ENCODE data around the gene SUPT3H. TPM values are rescaled to one million over a fixed set of nuclear protein-coding genes. Genes with fewer than 3 reads are reported as not detected.
A peak's percentile ranks its signal among the peaks of the same experiment; 100 is the strongest.

The SUPT3H gene
- total and polyA plus RNA-seq, 2 of the 13 experiments (the other 11 are each of a cell fraction or from before 2014, with no cell fraction given) = 11.9 to 36.1 TPM

- no peak for FAIRE-seq
- Histone ChIP-seq H3K9ac (ENCODE audit: insufficient read depth, low read depth, low read length) (no peak overlapping the region), H3K9me3 (ENCODE audit: low read length) (no peaks in the 10 kb centered on the region), H3K27ac (ENCODE audit: extremely low read length, insufficient read depth, low read length) (no peak overlapping the region), H3K4me3 (replicated peaks in 1 of 3; ENCODE audit: insufficient read depth in 1 of 3, low read depth in 2 of 3, low read length in 3 of 3) (no peak overlapping the region), H3K27me3 (ENCODE audit: control insufficient read depth in 1 of 2, insufficient read depth in 2 of 2, low read length in 2 of 2) (no peaks in the 10 kb centered on the region), H3K79me2 (ENCODE audit: insufficient read depth, low read length) (no peaks in the 10 kb centered on the region), H3K36me3 (replicated peaks in 1 of 2; ENCODE audit: control insufficient read depth in 1 of 2, insufficient read depth in 2 of 2, low read length in 2 of 2) (no peaks in the 10 kb centered on the region), H2AFZ (ENCODE audit: low read length) (no peak overlapping the region), H3K4me1 (ENCODE audit: insufficient read depth, low read length) (peaks cover 11% of the 10 kb centered on the region), H4K20me1 (ENCODE audit: insufficient read depth, low read length) (no peaks in the 10 kb centered on the region), H3K4me2 (ENCODE audit: low read depth, low read length) (peak overlapping the region; percentile 26; the same call in 1 of the 2 replicates)
- in situ Hi-C loops (cut with HindIII; ENCODE audit: extremely low pct_ligation_motif_present, low pct_unique_long_range_greater_than_20kb) = no loop called here
- ChIA-PET POLR2A (no interaction called here), CTCF (ENCODE audit: low intra/inter-chr PET ratio, low total read pairs) (no interaction called here)
- no TSS peak for BruUV-seq (replicated peaks)
- DNase-seq (ENCODE audit: low spot score) = no peak
- ATAC-seq = no peak
- TF ChIP-seq ZNF670 (CRISPR knock-in tag; IDR thresholded peaks at IDR 0.05; ENCODE audit: borderline replicate concordance) = 0 out of 2 replicates have a peak, but pooled peaks have one; percentile 30
- TF ChIP-seq NFE2L2 (IDR thresholded peaks at IDR 0.05; ENCODE audit: low read length) = no peak
- intact Hi-C loops (cut with micrococcal nuclease; ENCODE audit: unreplicated experiment) = no loop called here
These were observed 49.2 kb downstream of the SUPT3H start for GRCh38 chr6:45328523-45328922.

GRCh38 chr6:45327956-45328522 is 49.7 kb downstream of the SUPT3H start, which contains the start of gene RUNX2:
RUNX2 (plus strand) TSS chr6:45328330; CDS start chr6:45328727, 397 bp downstream.
- no peak within 1 kb of the TSS for H2AFZ ChIP-seq (ENCODE audit: low read length)
- FAIRE-seq = no peak
- 81% methylated on average over 5 of the region's 5 CpGs for WGBS (ENCODE audit: low lambda C conversion rate)

More at GRCh38 chr6:45327956-45328522, 49.7 kb downstream of the SUPT3H start, which contains the start of gene RUNX2:
- Histone ChIP-seq H3K27me3 (ENCODE audit: control insufficient read depth in 1 of 2, insufficient read depth in 2 of 2, low read length in 2 of 2) (no peaks in the 10 kb centered on the region), H3K79me2 (ENCODE audit: insufficient read depth, low read length) (no peaks in the 10 kb centered on the region), H3K27ac (ENCODE audit: extremely low read length, insufficient read depth, low read length) (no peak within 1 kb of the TSS), H3K4me1 (ENCODE audit: insufficient read depth, low read length) (peaks cover 11% of the 10 kb centered on the region), H3K36me3 (replicated peaks in 1 of 2; ENCODE audit: control insufficient read depth in 1 of 2, insufficient read depth in 2 of 2, low read length in 2 of 2) (no peaks in the 10 kb centered on the region), H3K9ac (ENCODE audit: insufficient read depth, low read depth, low read length) (no peak within 1 kb of the TSS), H3K4me2 (ENCODE audit: low read depth, low read length) (peak within 1 kb of the TSS; percentile 26; the same call in 1 of the 2 replicates), H3K4me3 (replicated peaks in 1 of 3; ENCODE audit: insufficient read depth in 1 of 3, low read depth in 2 of 3, low read length in 3 of 3) (no peak within 1 kb of the TSS), H3K9me3 (ENCODE audit: low read length) (no peaks in the 10 kb centered on the region), H4K20me1 (ENCODE audit: insufficient read depth, low read length) (no peaks in the 10 kb centered on the region)
- ATAC-seq (peak; percentile 42; the same call in 1 of the 3 replicates), DNase-seq (ENCODE audit: low spot score) (no peak)
- in situ Hi-C loops (cut with HindIII; ENCODE audit: extremely low pct_ligation_motif_present, low pct_unique_long_range_greater_than_20kb) (no loop called here), intact Hi-C loops (cut with micrococcal nuclease; ENCODE audit: unreplicated experiment) (no loop called here)
- TF ChIP-seq GTF2F1 (IDR thresholded peaks at IDR 0.05; ENCODE audit: low read length) (no peak), ZNF652 (CRISPR knock-in tag; IDR thresholded peaks at IDR 0.05; ENCODE audit: borderline replicate concordance, low read depth) (peak; percentile 85), MEF2D (CRISPR knock-in tag; IDR thresholded peaks at IDR 0.05) (no peak)
- CTCF ChIA-PET (ENCODE audit: low intra/inter-chr PET ratio, low total read pairs) = no interaction called here
- POLR2A ChIA-PET = no interaction called here
- BruUV-seq (replicated peaks) = no TSS peak

Measured in HepG2 (cell line).